GM12873 (cell line): ENCODE data around the gene PI4K2A.
A peak's percentile ranks its signal among the peaks of the same experiment; 100 is the strongest.

Source experiments
- TF ChIP-seq, protein P1 (sequence below): IDR thresholded peaks from 2 replicates; pipeline ENCODE4 v1.5.1; 2012; ENCODE audit warnings: low read depth, mild to moderate bottlenecking, moderate library complexity, low read length, control low read depth; ENCODE audit not compliant: insufficient read depth; ENCODE audit errors: missing control alignments

PI4K2A gene

DNA sequence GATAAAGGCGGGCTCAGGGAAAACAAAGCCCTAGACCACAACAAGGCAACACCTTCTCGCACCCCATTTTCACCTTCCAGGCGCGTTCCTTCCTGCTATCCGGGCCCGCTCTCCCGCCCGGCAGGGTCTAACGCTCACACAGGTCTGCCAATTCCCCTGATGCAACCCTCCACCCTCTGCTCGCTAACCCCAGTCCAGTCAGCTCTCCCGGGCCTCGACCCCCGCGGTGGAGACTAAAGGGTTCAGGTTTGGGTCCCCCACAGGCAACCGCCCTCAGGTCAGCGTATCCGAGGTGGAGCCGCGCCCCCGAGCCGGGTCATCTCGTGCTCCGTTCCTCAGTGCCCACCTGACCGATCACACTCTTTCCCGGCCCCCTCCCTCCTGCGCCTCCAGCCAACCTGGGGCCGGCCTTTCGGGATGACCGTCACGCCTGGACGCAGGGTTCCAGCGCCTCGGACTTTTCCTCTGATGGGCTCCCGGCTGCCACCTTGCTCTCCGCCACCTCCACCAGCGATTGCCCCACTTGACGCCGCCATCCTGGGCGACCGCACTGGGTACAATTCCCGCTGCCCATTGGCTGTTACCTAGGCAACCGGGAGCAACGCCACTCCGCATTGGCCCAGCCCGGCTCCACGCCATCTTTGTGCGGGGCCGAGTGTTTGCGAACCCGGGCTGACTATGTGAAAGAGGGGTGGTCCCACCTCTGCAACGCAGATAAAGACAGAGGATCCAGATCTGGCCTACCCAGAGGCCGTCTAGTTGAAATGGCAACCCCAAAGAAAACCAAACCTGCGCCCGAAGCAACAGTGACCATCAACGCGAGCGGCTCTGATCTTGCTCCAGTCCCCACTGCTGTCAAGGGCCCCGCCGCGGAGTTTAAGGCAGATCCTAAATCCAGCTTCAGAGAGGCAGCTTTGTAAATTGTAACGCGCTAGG, 7.3 kb upstream of the PI4K2A start, which contains the start of gene MORN4:
MORN4 (minus strand) TSS at position 552 of the 936 bp plus-strand sequence. CDS start 13,847 bp downstream, outside the sequence.
- TF ChIP-seq, protein P1, sequence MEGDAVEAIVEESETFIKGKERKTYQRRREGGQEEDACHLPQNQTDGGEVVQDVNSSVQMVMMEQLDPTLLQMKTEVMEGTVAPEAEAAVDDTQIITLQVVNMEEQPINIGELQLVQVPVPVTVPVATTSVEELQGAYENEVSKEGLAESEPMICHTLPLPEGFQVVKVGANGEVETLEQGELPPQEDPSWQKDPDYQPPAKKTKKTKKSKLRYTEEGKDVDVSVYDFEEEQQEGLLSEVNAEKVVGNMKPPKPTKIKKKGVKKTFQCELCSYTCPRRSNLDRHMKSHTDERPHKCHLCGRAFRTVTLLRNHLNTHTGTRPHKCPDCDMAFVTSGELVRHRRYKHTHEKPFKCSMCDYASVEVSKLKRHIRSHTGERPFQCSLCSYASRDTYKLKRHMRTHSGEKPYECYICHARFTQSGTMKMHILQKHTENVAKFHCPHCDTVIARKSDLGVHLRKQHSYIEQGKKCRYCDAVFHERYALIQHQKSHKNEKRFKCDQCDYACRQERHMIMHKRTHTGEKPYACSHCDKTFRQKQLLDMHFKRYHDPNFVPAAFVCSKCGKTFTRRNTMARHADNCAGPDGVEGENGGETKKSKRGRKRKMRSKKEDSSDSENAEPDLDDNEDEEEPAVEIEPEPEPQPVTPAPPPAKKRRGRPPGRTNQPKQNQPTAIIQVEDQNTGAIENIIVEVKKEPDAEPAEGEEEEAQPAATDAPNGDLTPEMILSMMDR: no peak

DNA sequence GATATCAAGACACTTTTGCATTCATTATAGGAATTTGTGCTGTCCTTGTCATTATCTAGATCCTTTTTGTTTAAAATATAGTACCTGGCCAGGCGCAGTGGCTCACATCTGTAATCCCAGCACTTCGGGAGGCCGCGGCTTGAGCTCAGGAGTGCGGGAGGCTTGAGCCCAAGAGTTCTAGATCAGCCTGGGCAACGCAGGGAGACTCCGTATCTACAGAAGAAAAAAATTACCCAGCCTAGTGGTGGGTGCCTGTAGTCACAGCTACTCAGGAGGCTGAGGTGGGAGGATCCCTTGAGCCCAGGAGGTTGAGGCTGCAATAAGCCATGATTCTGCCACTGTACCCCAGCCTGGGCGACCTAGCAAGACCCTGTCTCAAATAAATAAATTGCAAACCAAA, 6.5 kb upstream of the PI4K2A start:
- TF ChIP-seq, protein P1: peak; percentile 11

DNA sequence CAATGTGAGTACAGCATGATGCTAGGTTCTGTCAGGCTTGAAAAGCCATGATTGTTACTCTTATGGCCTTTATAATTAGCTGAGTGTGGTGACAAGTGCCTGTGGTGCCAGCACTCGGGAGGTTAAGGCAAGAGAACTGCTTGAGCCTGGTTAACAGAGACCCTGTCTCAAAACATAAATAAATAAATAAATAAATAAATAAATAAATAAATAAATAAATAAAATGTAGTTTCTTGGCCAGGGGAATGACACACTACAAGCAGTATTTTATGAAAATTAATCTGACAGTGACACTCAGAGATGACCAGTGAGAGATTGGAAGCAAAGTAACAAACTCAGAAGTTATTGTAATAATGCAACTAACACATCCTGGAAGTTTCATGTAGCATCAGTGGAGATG, 4.9 kb upstream of the PI4K2A start:
- TF ChIP-seq, protein P1: no peak

DNA sequence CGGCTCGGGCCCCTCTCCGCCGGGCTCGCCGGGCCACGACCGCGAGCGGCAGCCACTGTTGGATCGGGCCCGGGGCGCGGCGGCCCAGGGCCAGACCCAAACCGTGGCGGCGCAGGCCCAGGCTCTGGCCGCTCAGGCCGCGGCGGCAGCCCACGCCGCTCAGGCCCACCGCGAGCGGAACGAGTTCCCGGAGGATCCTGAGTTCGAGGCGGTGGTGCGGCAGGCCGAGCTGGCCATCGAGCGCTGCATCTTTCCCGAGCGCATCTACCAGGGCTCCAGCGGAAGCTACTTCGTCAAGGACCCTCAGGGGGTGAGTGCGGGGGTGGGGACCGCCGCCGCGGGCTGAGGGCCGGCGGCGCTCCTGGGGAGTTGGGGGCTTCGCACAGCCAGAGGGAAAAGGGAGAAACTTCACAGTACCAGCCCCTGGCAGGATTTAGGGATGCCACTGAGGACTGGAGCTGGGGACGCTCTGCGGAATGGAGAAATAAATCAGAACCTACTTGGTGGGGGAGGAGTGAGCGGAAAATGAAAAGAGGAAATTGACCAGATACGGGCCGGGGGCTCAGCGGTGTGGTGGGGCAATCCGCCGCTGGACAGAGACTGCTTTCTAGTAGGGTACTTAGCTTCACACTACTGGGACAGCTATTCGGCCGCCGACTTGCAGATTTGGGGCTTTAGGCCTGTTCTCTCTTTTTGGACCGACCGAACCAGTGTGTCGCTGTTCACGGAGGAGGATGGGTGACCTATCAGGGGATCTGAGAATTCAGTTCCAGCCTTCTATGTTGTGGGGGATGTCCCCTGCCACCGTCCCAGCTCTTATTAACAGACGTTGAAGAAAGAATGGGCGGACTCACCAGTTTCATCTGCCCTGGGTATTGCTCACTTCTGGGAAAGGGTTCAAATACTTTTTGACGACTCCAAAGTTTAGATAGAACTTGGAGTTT, 669 bp downstream of the PI4K2A start:
- TF ChIP-seq, protein P1: no peak

DNA sequence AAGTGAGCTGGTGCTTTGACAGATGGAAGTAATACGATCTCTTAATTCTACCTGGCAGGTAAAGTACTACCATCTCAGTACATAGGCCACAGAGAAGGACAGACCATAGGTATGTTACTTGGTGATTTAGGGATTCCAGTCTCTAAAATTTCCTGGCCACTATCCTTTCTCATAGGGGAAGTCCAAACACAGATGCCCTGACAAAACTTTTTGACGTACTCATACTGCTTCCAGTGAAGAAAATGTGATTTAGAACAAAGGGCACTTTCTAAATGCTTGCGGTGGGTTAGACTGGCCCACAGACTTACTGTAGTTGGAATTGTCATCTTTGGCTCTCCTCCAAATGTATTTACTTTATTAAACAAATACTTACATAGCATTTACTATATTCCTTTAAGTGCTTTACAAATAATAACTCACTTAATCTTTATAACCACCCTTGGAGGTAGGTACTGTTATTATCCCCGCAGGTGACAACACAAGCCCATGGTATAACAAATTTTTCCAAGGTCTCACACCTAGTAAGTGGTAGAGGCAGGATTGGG, 3.0 kb downstream of the PI4K2A start:
- TF ChIP-seq, protein P1: no peak

DNA sequence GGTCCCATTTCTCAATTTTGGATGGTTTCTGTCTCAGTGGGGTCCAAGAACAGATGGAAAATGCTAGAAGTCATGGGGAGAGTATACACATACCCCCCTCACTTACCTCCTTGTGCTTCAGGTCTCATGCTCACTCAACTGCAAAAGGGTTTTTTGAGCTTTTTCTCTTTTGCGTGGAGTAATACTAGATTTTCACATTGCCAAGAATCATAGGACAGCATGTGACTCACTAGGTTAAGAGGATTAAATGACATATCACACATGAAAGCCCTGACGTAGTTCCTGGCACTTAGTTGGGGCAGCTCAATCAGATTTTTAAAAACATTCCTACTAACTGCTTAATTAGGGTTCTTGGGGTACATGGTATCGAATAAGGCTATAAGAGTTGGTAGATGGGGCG, 4.5 kb downstream of the PI4K2A start:
- TF ChIP-seq, protein P1: no peak
